HG02870 (cell line): ENCODE results near the gene OR2A7.
"Not testable (repeated sequence)": the region's sequence is repeated elsewhere in the genome, so short reads cannot be mapped to it uniquely, and the experiment has no call there.

ENCODE experiments used
- ATAC-seq: cut with Tn5 transposase; IDR thresholded peaks from one replicate; pipeline ENCODE4 v1.9.1; 2021; ENCODE audit warnings: mild to moderate bottlenecking, moderate library complexity; ENCODE audit not compliant: unreplicated experiment

The OR2A7 gene, protein sequence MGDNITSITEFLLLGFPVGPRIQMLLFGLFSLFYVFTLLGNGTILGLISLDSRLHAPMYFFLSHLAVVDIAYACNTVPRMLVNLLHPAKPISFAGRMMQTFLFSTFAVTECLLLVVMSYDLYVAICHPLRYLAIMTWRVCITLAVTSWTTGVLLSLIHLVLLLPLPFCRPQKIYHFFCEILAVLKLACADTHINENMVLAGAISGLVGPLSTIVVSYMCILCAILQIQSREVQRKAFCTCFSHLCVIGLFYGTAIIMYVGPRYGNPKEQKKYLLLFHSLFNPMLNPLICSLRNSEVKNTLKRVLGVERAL

DNA sequence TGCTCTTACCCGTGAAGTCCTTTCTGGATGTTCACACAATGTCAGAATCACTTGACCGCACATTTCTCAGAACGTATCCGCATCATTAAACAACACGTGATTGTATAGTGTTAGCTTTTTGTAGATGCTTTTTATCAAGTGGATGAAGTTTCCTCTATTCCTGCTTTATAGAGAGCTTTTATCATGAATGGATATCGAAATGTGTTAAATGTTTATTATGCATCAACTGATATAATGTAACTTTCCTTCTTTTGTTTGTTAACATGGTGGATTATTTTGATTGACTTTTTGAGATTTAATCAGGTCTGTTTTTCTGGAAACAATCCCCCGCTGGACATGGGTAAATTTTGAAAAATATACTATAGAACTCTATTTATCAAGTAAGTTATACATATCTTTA, at the start of gene OR2A7:
Gene OR2A7 (minus strand): TSS at position 101 of the 400 bp plus-strand sequence. CDS start 5,164 bp downstream, outside the sequence.
- not testable (repeated sequence) for ATAC-seq

DNA sequence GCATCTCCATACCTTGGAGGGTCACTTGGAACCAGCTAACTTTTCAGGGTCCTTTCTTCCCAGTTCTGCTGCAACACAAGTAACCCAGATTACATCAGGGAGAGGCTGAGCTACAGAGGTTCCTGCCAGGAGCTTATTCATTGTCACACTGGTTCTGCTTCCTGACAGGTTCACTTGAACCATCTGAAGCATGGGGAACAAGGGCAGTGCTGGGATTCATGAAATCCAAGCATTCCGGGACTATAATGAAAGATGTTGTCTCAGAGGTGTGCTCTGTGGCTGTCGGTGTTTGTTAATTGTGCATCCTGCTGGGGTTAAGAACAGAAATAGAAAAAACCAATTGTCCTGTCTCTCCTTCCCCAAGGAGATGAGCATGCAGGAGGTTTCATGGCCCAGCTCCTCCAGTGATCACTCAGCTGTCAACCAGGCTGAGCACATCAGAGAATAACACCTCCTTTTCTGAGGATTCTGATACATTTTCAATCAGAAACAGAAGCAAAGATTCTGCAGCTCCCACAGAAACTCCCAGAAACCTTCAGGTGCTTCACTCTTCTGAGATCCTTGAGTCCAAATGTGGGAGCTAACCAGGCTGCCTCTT, 47.4 kb upstream of the OR2A7 start, which contains the start of gene OR2A1:
Gene OR2A1 (plus strand): TSS at position 548 of the 598 bp plus-strand sequence. CDS start 5,706 bp downstream, outside the sequence.
- ATAC-seq, result not testable (repeated sequence)

DNA sequence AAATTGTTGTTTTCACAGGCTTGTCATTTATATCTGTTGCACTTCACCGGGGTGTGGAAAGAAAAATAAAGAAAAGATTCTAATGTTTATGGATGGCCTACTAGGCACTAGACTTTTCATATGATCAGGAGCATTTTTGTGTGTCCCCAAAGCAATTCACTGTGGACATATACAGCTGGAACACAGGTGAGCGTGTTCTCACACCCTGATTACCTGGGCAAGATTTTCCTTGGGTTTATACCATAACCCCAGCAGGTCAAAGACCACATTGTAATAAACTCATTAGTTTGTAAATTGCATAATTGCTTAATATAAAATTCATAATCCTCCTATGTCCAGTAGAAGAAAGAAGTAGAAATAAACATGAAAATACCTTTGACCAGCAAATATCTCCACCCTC, 46.6 kb upstream of the OR2A7 start:
- ATAC-seq, result not testable (repeated sequence)

GRCh38 chr7:144309702-144310101, 45.1 kb upstream of the OR2A7 start:
- ATAC-seq, result not testable (repeated sequence)

DNA sequence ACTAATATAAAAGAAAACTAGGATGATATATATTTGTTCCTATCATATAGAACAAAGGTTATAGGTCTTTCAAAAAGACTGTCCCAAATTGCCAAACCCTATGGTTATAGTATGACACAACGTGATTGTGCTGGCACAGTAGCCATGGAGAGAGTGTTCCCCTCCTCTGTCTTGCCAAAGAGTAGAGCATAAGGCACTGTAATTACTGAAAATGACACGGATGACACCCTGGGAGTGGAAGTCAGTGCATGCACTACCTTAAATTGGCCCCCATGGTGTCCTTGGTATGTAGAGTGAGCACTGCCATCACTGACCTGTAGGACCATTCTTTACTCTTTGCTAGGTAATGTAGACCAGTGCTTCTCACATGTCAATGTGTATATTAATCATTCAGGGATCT, 40.6 kb upstream of the OR2A7 start:
- not testable (repeated sequence) for ATAC-seq

DNA sequence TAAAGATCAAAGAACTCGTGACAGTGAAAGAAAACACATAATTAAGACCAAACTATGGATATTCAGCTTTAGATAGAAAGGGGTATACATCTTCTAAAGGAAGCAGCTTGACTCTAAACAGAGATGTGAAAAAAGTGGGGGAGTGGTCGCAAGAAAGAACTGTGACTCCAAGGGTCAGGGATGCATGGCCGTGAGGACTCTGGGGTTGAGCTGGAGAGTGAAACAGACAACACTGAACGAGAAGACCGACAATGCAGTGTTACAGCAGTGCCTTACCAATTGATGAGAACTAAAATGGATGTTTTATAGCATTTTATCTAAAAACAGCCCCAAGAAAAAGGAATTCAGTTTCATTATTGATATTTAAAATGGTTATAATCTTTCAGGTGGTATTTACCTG, 39.0 kb upstream of the OR2A7 start:
- ATAC-seq, result not testable (repeated sequence)

GRCh38 chr7:144302578-144303303, 38.1 kb upstream of the OR2A7 start:
- ATAC-seq, result not testable (repeated sequence)

GRCh38 chr7:144293794-144294499, 29.4 kb upstream of the OR2A7 start:
- peak; percentile 75 for ATAC-seq

DNA sequence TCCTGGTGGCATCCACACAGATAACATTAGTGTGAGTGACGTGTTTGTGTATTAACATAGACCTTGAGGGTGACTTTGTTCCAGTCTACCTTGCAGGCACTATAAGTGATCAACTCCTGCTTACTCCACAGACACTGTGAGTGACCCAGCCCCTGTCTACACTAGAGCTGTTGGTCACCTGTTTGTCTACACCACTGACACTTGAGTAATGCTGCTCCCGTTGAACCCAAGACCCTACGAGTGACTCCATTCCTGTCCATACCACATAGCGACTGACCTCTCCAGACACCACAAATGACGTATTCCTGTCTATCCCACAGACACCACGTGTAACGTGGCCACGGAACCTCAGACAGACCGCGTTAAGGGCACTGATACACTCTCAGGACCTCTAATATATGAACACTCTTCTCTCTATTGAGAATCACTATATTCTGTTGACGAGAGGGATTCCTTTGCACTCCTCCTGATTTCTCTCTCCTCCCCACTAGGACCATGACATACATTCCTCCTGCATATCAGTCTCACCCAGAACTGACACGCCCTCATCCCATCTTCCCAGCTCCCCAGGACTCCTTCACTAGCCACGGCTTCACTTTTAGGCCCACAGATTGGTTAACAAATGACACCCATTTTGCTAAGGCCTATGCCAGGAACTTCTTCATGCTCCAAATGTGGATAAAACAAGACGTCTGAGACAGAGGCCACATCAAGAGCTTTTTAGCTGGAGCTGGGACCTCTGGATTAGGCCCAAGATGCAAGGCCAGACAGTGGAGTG, 28.0 kb upstream of the OR2A7 start:
- ATAC-seq, result not testable (repeated sequence)

DNA sequence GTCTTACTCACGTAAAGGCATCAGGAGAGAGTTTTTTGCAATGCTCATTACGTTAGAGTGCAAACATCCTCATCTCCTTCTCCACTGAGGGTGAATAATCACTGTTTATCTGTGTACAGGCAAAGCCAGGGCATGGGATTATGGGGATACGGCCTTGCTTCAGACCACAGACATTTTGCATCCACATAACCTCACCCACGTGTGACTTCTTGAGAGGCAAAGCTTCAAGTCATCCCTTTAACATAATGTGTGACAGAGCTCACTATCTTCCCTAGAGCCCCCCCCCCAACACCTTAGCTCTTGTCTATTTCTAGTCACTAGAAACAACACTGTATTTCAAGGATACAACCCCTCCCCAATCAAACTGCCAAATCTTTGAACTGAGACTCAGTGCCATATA, 27.0 kb upstream of the OR2A7 start:
- ATAC-seq, result not testable (repeated sequence)

- not testable (repeated sequence) for ATAC-seq
Observed at GRCh38 chr7:144287171-144287784, 22.7 kb upstream of the OR2A7 start.

DNA sequence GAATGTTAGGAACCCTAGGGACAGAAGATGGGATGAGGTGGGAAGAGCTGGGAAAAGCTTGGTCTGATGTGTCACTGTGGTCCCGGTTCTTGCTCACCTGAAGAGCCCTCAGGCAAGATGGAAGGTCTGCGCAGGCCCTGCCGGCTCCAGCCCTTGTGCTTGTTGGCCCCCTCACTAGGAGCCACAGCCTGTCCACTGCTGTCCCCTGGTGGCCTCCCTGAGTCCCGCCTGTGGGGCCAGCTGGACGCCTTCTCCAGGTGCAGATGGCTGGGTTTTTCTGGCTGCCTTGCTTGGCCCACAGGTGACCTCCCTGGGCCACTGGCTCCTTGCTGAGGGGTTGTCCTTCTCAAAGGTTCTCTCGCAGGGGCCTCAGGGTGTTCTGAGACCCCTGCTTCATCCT, 19.1 kb upstream of the OR2A7 start:
- ATAC-seq, result not testable (repeated sequence)

DNA sequence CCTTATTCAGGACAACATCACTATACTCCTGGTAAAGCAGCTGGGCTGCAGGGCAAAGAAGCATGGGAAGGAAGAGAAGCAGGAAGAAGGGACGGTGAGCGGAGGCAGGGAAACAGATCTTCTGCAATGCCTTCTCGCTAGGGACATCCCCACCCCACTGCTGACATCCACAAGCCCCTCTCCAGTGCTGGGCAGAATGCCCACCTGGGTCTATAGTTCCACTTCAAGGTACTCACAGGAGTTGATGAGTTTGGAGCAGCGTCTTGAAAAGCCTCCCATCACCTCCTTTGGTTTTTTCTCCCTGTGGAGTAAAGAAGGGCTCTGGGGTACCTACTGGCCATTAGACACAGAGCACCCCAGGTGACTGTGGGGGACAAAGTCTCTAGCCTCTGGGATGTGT, 17.9 kb upstream of the OR2A7 start:
- not testable (repeated sequence) for ATAC-seq

DNA sequence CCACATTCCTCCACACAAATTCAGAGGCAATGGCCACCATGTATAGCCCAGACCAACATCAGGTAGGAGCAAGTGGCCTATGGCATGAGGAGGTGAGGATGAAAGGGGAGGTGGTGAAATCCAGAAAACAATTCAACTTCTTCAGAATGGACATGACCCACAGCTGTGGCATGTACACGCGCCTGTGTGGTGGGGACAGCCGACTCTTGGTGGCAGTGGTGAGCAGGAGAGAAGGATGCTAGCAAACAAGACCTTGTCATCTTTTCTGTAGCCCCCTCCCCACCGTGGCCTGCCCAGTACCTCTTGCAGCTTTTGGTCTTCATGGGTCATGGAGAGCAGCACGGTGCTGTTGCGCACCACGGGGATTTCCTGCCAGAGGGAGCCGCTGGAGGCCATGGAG, 17.4 kb upstream of the OR2A7 start:
- not testable (repeated sequence) for ATAC-seq

DNA sequence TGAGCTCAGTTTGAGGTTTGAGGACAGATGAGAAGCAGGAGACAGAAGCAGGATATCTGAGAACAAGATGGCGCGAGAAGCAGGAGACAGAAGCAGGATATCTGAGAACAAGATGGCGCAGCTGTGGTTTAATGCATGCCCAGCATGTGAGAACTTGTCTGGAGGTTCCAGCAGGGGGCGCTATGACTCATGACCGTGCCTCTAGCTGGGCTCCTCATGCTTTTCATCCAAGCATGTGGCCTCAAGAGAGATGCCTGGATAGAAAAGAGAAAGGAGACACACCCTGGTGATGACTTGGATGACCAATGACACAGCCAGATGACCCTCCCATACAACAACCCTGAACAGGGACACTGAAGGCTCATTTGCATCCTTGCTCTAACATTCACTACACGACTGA, 15.4 kb upstream of the OR2A7 start:
- not testable (repeated sequence) for ATAC-seq

DNA sequence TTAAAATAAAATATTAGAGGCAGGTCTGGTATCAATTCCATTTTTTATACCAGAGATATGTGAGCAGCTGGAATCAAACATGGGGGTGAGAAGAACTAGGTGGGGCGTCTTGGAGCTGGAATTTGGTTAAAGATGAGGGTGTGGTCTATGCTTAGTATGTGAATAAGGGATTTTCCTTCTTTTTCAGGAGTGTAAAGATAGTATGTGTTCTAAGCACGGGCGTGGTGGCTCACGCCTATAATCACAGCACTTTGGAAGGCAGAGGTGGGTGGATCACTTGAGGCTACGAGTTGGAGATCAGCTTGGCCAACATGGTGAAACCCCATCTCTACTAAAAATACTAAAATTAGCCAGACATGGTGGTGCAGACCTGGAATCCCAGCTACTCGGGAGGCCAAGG, 10.7 kb upstream of the OR2A7 start:
- ATAC-seq, result not testable (repeated sequence)

DNA sequence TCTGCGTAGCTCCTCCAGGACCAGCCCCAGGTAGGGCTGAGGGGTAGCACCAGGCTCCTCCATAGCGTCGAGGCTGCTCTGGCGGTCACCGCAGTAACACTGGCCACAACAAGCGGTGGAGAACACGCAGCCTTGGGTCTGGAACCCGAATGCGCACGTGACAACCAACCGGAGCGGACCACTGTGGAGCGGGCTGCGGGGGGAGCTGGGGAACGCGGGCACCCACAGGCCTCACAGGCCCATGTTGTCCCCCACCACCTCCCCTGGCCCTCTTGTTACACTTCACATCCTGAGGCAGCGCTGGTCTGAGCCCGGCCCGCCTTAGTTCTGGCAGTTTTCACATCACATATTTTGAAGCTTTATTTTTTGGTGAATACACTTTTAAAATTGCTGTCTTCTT, 4.6 kb upstream of the OR2A7 start, which contains the start of gene CTAGE8:
Gene CTAGE8 (minus strand): TSS at position 101 of the 400 bp plus-strand sequence. CDS start 38 bp downstream, at position 63.
- ATAC-seq, result not testable (repeated sequence)

GRCh38 chr7:144262128-144262527, 2.5 kb downstream of the OR2A7 start:
- not testable (repeated sequence) for ATAC-seq

DNA sequence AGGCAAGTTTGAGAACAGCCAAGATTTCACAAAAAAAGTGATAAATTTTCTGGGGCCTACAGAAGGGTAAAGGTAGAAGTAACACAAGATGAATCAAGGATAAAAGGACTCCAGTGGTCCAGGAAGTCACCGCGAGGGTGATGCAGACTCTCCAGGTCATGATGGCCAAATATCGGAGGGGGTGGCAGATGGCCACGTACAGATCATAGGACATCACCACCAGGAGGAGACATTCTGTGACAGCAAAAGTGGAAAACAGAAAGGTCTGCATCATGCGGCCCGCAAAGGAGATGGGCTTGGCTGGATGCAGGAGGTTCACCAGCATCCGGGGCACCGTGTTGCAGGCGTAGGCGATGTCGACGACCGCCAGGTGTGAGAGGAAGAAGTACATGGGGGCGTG, 5.5 kb downstream of the OR2A7 start:
- ATAC-seq, result not testable (repeated sequence)

DNA sequence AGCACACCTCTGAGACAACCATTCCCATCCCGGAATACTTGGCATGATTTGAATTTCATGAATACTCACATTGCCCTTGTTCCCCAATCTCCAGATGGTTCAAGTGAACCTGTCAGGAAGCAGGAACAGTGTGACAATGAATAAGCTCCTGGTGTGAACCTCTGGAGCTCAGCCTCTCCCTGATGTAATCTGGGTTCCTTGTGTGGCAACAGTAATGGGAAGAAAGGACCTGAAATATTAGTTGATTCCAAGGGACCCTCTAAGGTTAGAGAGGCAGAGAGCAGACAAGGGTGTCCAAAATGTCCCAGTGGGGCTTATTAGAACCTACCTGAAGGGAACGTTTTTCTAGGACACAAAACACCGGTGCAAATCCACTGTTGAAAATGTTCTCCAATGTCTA, 8.5 kb downstream of the OR2A7 start:
- ATAC-seq, result no peak
